Upper lobe of left lung (tissue), 4 donors: ENCODE results near the gene WBP1L.
"Not testable (repeated sequence)": the region's sequence is repeated elsewhere in the genome, so short reads cannot be mapped to it uniquely, and the experiment has no call there.

Source experiments
- POLR2A ChIP-seq, 4 donors: fragments of 450-650 bp; IDR thresholded peaks; one replicate each; pipeline ENCODE4 v1.5.1; 2016 to 2017; ENCODE audit warnings: antibody characterized with exemption in 4 of 4, mild to moderate bottlenecking in 2 of 4
- TF ChIP-seq, protein P1 (sequence below), 6 experiments: fragments of 450-650 bp in 4 of 6; fragments of 200-600 bp in 2 of 6; sonication (generic) in 2 of 6; IDR thresholded peaks; one replicate each; pipeline ENCODE4 v1.5.1; 2016 to 2019; ENCODE audit warnings: antibody characterized with exemption in 6 of 6

DNA sequence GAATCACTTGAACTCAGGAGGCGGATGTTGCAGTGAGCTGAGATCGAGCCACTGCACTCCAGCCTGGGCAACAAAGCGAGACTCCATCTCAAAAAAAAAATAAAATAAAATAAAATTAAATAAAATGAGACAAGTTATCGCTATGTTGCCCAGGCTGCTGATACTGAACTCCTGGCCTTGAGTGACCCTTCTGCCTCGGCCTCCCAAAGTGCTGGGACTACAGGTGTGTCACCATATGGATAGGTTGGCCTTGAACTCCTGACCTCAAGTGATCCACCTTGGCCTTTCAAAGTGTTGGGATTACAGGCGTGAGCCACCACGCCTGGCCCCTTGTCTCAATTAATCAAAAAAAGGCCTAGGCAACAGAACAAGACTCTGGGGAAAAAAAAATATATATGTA is 109.5 kb downstream of the WBP1L start:
- TF ChIP-seq, protein P1, sequence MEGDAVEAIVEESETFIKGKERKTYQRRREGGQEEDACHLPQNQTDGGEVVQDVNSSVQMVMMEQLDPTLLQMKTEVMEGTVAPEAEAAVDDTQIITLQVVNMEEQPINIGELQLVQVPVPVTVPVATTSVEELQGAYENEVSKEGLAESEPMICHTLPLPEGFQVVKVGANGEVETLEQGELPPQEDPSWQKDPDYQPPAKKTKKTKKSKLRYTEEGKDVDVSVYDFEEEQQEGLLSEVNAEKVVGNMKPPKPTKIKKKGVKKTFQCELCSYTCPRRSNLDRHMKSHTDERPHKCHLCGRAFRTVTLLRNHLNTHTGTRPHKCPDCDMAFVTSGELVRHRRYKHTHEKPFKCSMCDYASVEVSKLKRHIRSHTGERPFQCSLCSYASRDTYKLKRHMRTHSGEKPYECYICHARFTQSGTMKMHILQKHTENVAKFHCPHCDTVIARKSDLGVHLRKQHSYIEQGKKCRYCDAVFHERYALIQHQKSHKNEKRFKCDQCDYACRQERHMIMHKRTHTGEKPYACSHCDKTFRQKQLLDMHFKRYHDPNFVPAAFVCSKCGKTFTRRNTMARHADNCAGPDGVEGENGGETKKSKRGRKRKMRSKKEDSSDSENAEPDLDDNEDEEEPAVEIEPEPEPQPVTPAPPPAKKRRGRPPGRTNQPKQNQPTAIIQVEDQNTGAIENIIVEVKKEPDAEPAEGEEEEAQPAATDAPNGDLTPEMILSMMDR (IDR thresholded peaks at IDR 0.05) = not testable (repeated sequence)
- TF ChIP-seq POLR2A (IDR thresholded peaks at IDR 0.05) = not testable (repeated sequence)
